ENCODE measurements around the gene SLC26A2.

GRCh38 chr5:149961957-149962409, 1.4 kb downstream of the SLC26A2 start:
- TF ChIP-seq CTCF (conservative IDR thresholded peaks at IDR 0.05; ENCODE audit: low read depth, low read length): peak; percentile 96
- TF ChIP-seq EZH2 (IDR thresholded peaks at IDR 0.05; ENCODE audit: low read length, unreplicated experiment): no peak

All from PC-3 (cell line).